ENCODE data around the gene CNDP1.

DNA sequence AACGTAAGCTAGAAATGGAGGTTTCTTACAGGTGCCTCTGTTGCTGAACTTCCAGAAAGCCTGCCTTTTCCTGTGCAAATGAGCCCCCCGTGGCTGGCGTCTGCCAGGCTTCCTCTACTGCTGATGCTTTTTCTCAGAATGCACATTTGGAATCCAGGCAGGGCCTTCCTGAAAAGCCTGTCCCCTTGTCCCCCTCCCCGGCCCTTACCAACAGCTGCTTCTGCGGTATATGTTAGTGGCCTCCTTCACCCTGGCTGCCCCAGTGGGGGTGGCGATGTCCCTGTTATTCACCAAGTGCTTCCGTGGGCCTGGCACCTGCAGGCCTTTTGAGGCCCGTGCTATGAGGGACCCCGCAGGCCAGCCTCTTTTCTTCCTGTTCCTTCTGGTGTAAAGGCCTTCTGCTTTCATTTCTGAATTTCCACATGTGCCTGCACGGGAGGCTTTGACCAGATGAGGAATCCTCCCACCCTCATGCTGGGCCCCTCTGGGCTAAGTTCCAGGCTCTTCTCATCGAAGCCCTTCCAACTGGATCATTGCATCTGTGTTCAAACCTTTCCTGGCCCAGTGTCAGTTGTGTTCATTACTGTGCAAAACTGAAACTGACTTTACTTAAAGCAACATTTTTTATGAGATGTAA lies 27.7 kb upstream of the CNDP1 start:
- no peak for TF ChIP-seq POLR2A (IDR thresholded peaks at IDR 0.05; ENCODE audit: low read depth, low read length)
- TF ChIP-seq TAF1 (IDR thresholded peaks at IDR 0.05; ENCODE audit: low read depth, low read length), result no peak
- TF ChIP-seq PAX5 (IDR thresholded peaks at IDR 0.05; ENCODE audit: insufficient read depth, low read length, severe bottlenecking), result no peak
